NCI-H2107 (cell line): ENCODE results near the gene PAF1.
A peak's percentile ranks its signal among the peaks of the same experiment; 100 is the strongest.
"Not testable (repeated sequence)": the region's sequence is repeated elsewhere in the genome, so short reads cannot be mapped to it uniquely, and the experiment has no call there.

Source experiments
- DNase-seq: peaks from one replicate; lab custom pipeline; 2025; lab: John Stamatoyannopoulos, UW

PAF1 gene

DNA sequence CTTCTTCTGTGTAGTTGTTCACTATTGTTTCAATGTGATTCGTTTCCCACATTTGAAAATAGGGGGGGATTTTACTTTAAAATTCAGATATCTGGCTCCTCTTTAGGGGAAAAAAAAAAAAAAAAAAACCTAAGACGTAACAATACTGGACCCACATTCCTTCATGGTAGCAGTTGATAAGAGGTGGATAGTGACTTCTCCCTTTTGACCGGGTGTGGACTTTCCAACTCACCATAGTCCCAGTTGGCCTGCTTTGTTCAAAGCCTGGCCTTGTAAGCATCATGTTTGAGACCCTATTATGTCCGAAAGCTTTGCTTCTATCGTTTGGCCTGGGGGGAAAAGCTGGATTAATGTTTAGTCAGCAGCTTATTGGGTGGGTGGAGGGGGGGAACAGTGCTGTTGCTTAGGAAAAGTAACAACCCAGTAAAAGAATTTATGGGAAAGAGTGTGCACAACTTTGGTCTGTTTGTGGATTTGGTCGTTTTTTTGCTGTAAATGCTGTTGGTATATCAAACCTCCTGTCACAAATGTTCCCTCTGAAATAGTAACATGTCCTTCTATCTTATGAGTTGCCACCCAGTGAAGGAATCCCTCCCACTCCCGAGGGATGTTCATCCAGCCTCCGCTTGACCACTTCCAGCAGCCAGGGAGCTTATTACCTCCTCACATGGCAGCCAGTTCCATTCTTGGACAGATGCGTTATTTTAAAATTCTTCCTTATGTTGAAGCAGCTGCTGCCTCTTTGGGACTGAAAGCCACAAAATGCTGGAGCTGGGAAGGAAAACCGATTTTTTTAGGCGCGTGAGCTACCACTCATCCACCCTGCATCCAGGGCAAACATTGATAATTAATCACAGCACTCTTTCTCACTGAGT, 38.3 kb downstream of the PAF1 start:
- no peak for DNase-seq

DNA sequence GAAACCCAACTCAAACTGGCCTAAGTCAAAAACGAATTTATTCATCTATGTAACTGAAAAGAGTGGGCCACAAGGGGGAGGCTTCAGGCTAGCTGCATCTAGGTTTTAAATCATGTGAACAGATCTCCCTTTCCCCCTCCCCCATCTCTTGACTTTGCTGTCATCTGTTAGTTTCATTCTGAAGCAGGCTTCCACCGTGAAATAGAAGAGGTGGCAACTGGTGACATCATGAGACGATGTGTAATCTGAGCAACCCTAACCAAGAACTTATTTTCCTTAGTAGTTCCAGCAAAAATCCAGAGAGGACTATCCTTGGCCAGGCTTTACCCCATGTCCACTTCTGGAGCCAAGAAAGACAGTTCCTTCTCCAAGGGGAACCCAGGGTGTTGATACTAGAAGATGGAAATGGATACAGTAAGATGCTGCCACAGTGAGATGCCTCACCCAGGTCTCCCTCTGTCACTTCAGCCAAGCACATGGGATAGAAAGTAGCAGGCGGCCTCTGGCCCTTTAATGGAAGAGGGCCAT, 39.3 kb downstream of the PAF1 start:
- DNase-seq: no peak

- DNase-seq: no peak
These were observed 40.8 kb downstream of the PAF1 start for GRCh38 chr19:39350156-39350555.

DNA sequence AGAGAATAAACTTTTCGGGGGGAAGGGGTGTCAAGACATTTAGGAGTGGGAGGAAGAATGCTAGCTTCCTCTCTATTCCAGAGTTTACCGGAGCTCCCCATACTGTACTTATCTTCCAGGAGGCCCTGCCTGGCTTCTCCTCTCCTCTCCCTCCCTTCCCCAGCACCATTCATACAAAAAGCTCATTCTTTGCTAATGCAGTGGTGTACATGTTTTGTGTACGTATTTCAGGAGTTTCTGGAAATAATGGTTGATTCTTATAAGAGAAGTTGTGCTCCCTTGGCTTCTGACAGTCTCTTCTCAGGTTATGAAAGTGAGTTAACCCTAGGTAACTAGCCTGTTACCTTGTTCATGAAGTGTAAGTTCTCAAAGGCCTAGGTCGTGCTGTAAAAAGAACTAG, 41.6 kb downstream of the PAF1 start:
- DNase-seq: no peak

DNA sequence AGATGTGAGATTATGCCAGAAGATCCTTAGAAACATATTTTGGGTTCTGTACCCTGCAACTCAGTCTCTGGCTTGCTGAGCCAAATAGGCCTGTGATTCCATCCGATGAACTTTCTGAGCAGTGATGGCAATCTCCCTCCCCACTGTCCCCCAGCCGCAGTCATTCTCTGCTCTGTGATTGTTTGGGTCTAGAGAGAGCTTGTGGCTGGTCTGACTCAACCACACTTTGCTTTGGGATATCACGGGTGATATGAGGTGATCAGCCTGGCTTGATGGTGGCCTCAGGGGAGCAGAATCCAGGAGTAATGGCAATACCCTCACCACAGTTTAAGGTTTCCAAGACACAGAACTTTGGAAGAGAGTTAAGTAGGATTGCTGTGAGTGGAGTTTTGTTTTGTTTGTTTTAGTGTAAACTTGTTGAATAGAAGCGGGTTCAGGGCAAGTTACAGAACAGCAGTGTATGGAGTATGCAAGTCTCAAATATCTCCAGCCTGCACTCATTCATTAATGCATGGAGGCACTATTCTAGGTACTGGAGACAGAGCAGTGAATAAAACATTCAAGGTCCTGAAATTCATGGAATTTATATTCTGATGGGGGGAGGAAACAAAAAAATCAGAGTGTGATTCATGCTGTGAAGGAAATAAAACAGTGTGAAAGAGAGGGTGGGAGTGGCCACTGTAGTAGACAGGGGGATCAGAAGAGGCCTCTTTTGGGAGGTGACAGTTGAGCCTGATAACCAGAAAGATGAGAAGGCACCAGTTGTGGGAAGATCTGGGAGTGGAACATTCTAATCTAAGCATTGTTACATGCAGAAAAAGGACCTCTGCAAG, 43.4 kb downstream of the PAF1 start:
- no peak for DNase-seq

- DNase-seq: no peak
These were observed 45.0 kb downstream of the PAF1 start for GRCh38 chr19:39345956-39346355.

DNA sequence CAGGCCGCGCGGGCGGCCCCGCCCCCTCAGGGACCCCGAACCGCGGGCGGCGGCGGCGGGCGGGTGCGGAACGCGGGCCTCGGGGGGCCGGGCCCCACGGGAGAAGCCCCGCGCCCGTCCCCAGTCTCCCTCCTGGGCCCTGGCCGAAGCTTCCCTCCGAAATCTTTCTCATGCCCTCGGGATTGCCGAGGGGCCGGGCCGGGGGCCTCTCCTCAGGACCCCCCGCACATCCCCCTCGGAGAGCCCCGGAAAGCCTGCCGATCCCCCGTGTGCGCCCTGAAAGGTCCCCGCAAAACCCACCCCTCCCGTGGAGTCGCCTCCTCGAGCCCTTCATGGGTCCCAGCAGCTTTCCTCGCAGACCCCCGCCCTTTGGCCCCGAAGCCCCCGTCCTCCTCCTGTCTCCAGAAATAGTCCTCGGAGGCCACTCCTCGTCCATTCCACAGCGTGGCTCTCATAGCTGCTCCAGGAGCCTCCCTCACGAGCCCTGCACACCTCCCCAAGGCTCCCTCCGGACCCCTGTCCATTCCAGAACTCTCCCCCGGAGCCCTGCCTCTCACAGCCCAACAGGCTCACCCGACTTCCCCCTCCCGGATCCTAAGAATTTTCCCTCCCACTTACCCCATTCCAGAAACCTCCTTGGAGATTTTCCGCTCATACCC, 48.1 kb downstream of the PAF1 start:
- DNase-seq: no peak

GRCh38 chr19:39341719-39342604, 48.9 kb downstream of the PAF1 start, which contains the start of gene SAMD4B:
Gene SAMD4B (plus strand): TSS chr19:39342421. CDS start chr19:39356894, 14,473 bp downstream.
- peak; percentile 99 for DNase-seq

DNA sequence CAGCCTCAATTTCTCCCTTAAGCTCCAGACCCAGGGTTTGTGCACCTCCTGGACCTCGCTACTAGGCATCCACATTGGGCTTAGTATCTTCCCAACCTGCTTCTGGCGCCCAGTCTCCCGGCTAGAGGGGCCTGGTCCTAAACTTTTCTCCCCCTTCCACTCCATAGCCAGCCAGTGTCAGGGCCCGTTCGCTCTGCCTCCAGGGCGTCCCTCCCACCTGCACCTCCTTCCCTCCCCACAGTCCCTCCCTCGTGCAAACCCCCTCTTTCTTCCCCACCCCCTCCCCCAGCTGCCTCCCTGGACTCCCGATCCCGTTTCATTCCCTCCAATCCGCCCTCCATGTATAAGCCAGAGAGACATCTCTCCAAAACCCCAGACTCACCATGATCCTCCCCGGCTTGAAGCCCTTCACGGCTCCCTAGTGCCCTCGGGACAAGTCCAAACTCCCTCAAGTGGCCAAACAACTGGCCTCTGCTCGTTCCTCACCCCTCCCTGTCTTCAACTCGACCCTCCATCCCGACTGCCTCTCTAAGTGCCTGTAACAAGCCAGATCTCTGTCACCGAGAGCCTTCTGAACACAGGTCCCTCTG, 49.7 kb downstream of the PAF1 start:
- no peak for DNase-seq

DNA sequence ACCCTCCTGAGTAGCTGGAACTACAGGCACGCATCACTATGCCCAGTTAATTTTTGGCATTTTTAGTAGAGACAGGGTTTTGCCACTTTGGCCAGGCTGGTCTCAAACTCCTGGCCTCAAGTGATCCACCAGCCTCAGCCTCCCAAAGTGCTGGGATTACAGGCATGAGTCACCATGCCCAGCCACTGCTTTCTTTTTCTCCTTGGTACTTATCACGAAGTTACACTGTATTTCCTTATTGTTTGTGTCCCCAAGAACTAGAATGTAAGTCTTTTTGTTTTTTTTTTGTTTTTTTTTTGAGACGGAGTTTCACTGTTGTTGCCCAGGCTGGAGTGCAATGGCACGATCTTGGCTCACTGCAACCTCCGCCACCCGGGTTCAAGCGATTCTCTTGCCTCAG, 50.8 kb downstream of the PAF1 start:
- DNase-seq: not testable (repeated sequence)

GRCh38 chr19:39339674-39340073, 51.2 kb downstream of the PAF1 start:
- DNase-seq: no peak

GRCh38 chr19:39336483-39336882, 54.4 kb downstream of the PAF1 start:
- no peak for DNase-seq
